HG03520 (cell line): ENCODE data around the gene TLR2.

Source experiments
- ATAC-seq: cut with Tn5 transposase; IDR thresholded peaks from one replicate; pipeline ENCODE4 v1.9.1; 2021; ENCODE audit warnings: mild to moderate bottlenecking, moderate library complexity; ENCODE audit not compliant: unreplicated experiment

Gene TLR2

DNA sequence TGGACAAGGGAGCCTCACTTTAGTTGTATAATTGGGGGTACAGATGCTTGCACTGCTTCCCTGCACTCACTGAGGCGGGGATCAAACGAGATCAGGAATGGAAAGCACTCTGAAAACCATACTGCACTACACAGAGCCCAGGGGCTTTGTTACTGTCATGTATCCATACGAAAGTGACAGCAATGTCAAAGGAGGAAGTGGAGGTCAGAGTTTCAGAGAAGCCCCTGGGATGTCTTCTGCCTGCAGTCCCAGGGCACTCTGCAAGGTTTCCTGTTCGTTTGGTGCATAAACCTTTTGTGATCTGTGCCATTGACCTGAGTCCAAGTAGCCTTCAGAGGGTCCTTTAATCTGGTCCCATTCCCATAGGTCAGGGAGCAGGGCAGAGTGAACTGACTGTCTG, 44.6 kb downstream of the TLR2 start:
- peak; percentile 54 for ATAC-seq

DNA sequence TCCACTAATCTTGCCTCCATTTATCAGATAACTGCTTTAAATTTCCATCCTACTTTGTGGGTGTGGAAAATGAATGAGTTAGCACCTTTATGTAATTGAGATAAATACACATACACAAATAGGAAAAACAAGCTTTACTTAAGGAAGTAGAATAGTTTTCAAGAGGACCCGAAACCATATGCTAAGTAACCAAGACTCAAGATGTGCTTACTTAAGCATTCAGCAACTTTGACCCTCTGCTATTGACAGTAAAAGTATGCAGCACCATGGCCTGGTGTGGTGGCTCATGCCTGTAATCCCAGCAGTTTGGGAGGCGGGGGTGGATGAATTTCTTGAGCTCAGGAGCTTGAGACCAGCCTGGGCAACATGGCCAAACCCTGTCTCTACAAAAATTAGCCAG, 45.8 kb downstream of the TLR2 start:
- ATAC-seq: no peak

DNA sequence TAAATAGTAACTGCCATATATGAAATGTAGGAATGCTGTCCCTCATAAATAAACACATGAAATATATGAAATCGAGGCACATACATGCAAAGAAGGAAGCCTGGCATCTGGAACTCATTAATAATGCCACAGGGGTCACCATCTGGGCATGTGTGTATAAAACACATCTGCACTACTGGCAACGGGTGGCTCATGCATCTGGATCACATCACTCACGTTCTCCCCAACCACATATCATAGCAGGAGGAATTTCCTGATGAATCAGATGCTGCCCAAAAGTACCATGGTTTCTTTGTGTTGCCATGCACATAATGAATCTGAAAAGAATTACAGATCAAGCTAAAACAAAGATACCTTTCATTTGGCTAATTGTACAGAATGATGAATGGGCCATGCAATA, 47.2 kb downstream of the TLR2 start:
- no peak for ATAC-seq

DNA sequence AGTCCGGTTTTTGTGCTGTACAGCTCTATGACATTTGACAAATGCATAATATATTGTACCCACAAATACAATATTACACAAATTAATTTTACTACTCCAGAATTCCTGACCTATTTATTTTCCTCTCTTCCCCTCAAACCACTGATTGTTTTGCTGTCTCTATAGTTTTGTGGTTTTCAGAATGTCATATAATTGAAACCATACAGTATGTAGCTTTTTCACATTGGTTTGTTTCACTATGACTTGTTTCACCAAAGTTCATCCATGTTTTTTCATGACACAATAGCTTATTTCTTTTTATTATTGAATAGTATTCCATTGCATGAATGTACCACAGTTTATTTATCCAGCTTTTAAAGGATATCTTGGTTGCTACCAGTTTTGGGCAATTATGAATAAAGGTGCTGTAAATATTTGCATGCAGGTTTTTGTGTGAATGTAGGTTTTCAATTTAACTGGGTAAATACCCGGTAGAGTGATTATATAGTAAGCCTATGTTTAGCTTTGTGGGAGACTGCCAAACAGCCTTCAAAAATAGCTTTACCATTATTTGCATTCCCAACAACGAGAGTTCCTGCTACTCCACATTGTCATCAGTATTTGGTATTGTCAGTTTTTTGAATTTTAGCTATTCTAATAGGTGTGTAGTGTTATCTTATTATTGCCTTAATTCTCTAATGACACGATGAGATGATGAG, 49.8 kb downstream of the TLR2 start:
- peak; percentile 73 for ATAC-seq

DNA sequence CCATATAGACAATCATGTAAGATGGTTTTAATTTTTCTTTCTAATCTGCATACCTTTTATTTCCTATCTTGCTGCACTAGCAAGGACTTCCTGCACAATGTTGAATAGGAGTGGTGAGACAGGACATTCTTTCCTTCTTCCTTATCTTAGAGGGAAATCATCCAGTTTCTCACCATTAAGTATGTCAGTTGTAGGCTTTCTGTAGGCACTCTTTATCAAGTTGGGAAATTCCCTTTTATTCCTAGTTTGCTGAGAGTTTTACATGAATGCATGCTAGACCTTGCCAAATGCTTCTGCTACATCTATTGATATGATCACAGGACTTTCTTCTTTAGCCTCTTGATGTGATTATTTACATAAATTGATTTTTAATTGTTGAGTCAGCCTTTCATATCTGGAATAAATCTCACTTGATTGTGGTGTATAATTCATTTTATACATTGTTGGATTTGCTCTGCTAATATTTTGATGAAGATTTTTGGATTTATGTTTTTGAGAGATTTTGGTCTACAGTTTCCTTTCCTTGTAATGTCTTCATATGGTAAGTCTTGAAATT, 51.9 kb downstream of the TLR2 start:
- ATAC-seq: no peak

DNA sequence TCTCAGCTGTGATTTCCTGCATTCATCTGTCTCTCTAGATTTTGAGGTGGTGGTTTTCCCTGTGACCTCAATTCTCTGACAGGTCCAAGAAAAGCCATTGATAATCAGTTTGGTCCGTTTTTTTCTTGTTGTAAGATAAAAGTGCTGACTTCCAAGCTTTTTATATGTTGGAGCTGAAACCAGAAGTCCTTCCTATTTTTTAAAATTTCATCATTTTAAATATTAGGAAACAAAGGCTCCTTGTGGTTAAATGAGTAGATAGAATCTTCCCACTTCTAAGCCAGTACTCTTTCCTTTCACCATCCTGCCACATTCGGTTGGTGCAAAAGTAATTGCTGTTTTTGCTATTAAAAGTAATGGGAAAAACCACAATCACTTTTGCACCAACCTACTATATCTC, 57.5 kb downstream of the TLR2 start:
- ATAC-seq: no peak

DNA sequence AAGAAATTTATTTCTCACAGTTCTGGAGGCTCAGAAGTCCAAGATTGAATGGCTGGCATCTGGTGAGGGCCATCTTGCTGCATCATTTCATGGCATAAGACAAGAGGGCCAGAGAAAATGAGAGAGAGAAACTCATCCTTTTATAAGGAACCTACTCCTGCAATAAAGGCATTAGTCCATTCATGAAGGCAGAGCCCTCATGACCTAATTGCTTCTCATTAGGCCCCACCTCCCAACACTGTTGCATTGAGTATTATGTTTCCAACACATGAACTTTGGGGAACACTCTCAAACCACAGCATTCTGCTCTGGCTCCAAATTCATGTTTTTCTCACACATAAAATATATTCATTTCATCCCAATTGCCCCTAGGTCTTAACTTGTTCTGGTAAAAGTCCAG, 61.6 kb downstream of the TLR2 start:
- ATAC-seq: no peak

DNA sequence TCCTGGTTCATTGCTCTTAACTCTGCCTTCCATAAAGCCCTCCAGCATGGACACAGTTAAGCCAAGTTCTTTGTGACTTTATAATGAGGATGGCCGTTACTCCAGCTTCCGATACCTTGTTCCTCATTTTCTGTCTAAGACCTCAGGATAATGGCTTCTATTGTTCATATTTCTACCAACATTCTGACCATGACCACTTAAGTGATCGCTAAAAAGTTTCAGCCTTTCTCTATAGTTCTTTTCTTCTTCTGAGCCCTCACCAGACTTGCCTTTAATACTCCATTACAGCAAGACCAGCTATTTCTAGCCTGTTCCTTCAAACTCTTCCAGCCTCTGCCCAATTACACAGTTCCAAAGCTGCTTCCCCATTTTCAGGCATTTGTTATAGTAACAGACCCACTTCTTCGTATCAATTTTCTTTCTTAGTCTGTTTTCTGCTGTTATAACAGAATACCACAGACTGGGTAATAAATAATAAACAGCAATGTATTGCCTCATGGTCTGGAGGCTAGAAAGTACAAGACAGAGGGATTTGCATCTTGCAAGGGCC, 63.4 kb downstream of the TLR2 start:
- no peak for ATAC-seq

DNA sequence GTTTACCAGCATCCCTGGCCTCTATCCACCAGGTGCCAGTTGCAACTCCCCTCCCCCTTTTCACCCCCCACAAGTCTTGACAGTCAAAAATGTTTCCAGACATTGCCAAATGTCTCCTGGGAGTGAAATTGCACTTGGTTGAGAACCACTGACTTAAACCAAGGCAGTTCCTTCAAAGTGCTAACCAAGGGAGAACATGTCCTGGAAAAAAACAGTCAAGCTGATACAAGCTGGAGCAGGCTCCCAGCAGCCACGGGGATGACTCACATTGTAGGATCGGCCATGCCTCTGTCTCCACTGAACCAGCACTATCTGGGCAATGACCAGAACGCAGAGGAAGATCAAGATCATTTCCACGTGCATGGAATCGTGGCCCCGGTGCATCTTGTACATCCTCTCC, 64.3 kb downstream of the TLR2 start:
- no peak for ATAC-seq

DNA sequence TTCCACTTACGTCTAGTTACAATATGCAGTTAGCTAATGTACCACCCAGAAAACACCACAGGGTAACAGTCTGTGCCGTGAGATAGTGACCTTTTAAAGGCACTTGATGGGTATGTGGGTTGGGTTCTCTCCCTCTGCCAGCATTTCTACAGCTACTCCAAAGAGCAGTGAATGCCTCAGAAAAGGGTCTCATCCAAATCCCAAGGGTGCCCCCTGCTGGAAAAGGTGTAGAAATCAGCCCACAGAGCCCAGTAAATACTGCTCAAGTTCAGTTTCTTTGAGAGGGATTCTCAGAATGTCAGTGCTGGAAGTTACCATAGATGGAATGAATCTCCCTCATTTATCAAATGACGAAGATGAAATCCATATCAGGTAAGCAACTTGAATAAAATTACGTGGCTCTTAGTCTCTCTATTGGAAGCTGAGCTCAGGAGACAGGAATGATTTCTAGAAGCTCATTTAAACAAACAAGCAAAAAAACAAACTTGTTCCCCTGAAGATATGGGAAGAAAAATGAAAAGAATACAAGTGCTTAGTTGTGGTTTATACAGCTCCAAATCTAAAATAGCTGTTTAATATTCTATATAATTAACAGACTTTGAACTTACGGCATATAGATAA, 66.2 kb downstream of the TLR2 start:
- peak; percentile 80 for ATAC-seq

DNA sequence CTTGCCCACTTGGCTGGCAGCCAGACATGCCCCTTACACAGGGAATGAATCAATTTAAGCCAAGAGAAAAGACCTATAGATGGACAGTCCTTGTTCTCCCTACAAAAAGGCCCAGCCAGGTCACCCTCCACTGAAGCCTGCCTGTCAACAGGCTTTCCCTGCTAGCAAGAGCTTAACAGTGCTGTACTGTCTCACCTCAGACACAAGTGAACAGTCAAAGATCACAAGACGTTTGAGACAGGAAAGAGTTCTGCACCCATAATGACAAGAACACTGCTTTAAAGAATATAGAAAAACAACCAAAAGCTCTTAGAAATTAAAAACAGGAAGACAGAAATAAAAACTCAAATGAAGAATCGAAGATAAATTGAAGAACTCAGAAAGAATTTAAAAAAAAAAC, 71.1 kb downstream of the TLR2 start:
- ATAC-seq: no peak
